Measurements from ENCODE around the gene AP4M1. TPM values are rescaled to one million over a fixed set of nuclear protein-coding genes. Genes with fewer than 3 reads are reported as not detected.
"Not testable (repeated sequence)": the region's sequence is repeated elsewhere in the genome, so short reads cannot be mapped to it uniquely, and the experiment has no call there.

AP4M1 gene
- total and polyA plus RNA-seq, 4 experiments from 2014 or later: 3.2 to 14.9 (median 8.2) TPM

- intact Hi-C loops (cut with micrococcal nuclease): no loop called here
- H3K36me3 Mint-ChIP-seq: no peaks in the 10 kb centered on the region
- peaks cover 6% of the 10 kb centered on the region for H3K4me1 ChIP-seq (ENCODE audit: insufficient read depth, low read length)
- no peak overlapping the region for H3K4me3 ChIP-seq (ENCODE audit: low read length in 2 of 2)
- POLR2A ChIA-PET (ENCODE audit: partially characterized antibody): interaction anchor here (0.6 to 1.3 kb wide), 4 partner anchors 11 to 106 kb away, joined by 3 to 4 read pairs (median 4); partner anchors contain the start of gene LAMTOR4
- CTCF ChIA-PET (ENCODE audit: partially characterized antibody): interaction anchor here (0.7 to 1.2 kb wide), 6 partner anchors 9 to 270 kb away, joined by 3 to 5 read pairs (median 3); no protein-coding TSS in a partner anchor
- peak overlapping the region in 3 of 7 donors; percentile 11 to 81 (median 50) for H3K27ac Mint-ChIP-seq
- peaks cover 0 to 1% of the 10 kb centered on the region in 2 donors for H3K27me3 Mint-ChIP-seq
- no peaks in the 10 kb centered on the region for H3K27me3 ChIP-seq (ENCODE audit: insufficient read depth, low read length)
- H3K9me3 Mint-ChIP-seq: no peaks in the 10 kb centered on the region
- H3K4me1 Mint-ChIP-seq: peaks cover 3 to 7% (median 5%) of the 10 kb centered on the region in 4 donors
- no peak for DNase-seq
- no peak overlapping the region for H3K4me3 Mint-ChIP-seq
- no peaks in the 10 kb centered on the region for H3K9me3 ChIP-seq (ENCODE audit: control insufficient read depth in 1 of 2, low read length in 2 of 2)
- H3K36me3 ChIP-seq (ENCODE audit: insufficient read depth, low read length): no peaks in the 10 kb centered on the region
- H3K27ac ChIP-seq (ENCODE audit: low read depth, low read length): no peak overlapping the region
Measured at GRCh38 chr7:100137851-100138760, 36.7 kb downstream of the AP4M1 start.

GRCh38 chr7:100141555-100141949 lies 40.1 kb downstream of the AP4M1 start:
- POLR2A ChIA-PET (ENCODE audit: partially characterized antibody): interaction anchor here (1.1 to 1.5 kb wide), 2 partner anchors 15 to 18 kb away, joined by 3 to 4 read pairs; partner anchors contain the start of gene MBLAC1
- no peak overlapping the region for H3K4me3 ChIP-seq (ENCODE audit: low read length in 2 of 2)

GRCh38 chr7:100142461-100142860 lies 41.0 kb downstream of the AP4M1 start:
- Mint-ChIP-seq H3K27me3 (no peaks in the 10 kb centered on the region), H3K36me3 (no peaks in the 10 kb centered on the region), H3K27ac (no peak overlapping the region), H3K4me1 (peaks cover 3 to 9% (median 5%) of the 10 kb centered on the region in 4 donors), H3K9me3 (no peaks in the 10 kb centered on the region), H3K4me3 (no peak overlapping the region)
- CTCF ChIA-PET (ENCODE audit: partially characterized antibody): interaction anchor here (3.1 kb wide), 1 partner anchor 11 kb away, joined by 25 read pairs; no protein-coding TSS in a partner anchor
- H3K9me3 ChIP-seq (ENCODE audit: control insufficient read depth in 1 of 2, low read length in 2 of 2): no peaks in the 10 kb centered on the region
- no peaks in the 10 kb centered on the region for H3K27me3 ChIP-seq (ENCODE audit: insufficient read depth, low read length)
- no peak overlapping the region for H3K4me3 ChIP-seq (ENCODE audit: low read length in 2 of 2)
- no peak overlapping the region for H3K27ac ChIP-seq (ENCODE audit: low read depth, low read length)
- POLR2A ChIA-PET (ENCODE audit: partially characterized antibody): interaction anchor here (1.5 kb wide), 1 partner anchor 16 kb away, joined by 3 read pairs; the partner anchor contains the start of gene MBLAC1
- peaks cover 6% of the 10 kb centered on the region for H3K4me1 ChIP-seq (ENCODE audit: insufficient read depth, low read length)
- no peak for DNase-seq
- intact Hi-C loops (cut with micrococcal nuclease): no loop called here
- no peaks in the 10 kb centered on the region for H3K36me3 ChIP-seq (ENCODE audit: insufficient read depth, low read length)

More at GRCh38 chr7:100141555-100141949, 40.1 kb downstream of the AP4M1 start:
- no peak overlapping the region for H3K27ac Mint-ChIP-seq
- no peak overlapping the region for H3K4me3 Mint-ChIP-seq
- intact Hi-C loops (cut with micrococcal nuclease): no loop called here
- CTCF ChIA-PET (ENCODE audit: partially characterized antibody): interaction anchor here (3.1 kb wide), 1 partner anchor 10 kb away, joined by 25 read pairs; no protein-coding TSS in a partner anchor
- H3K9me3 ChIP-seq (ENCODE audit: control insufficient read depth in 1 of 2, low read length in 2 of 2): no peaks in the 10 kb centered on the region
- no peaks in the 10 kb centered on the region for H3K36me3 ChIP-seq (ENCODE audit: insufficient read depth, low read length)
- no peak for DNase-seq
- H3K36me3 Mint-ChIP-seq: no peaks in the 10 kb centered on the region
- peaks cover 3 to 9% (median 5%) of the 10 kb centered on the region in 4 donors for H3K4me1 Mint-ChIP-seq
- no peak overlapping the region for H3K27ac ChIP-seq (ENCODE audit: low read depth, low read length)
- H3K4me1 ChIP-seq (ENCODE audit: insufficient read depth, low read length): peaks cover 6% of the 10 kb centered on the region
- H3K27me3 ChIP-seq (ENCODE audit: insufficient read depth, low read length): no peaks in the 10 kb centered on the region
- H3K27me3 Mint-ChIP-seq: no peaks in the 10 kb centered on the region
- no peaks in the 10 kb centered on the region for H3K9me3 Mint-ChIP-seq

- Mint-ChIP-seq H3K4me1 (peaks cover 16 to 31% (median 20%) of the 10 kb centered on the region in 4 donors), H3K36me3 (peaks cover 6 to 10% of the 10 kb centered on the region in 2 donors), H3K27ac (peak overlapping the region in 1 of 7 donors; percentile 22)
- H3K4me1 ChIP-seq (ENCODE audit: insufficient read depth, low read length): peaks cover 24% of the 10 kb centered on the region
- H3K27me3 Mint-ChIP-seq; H3K4me3 ChIP-seq (ENCODE audit: low read length in 2 of 2); H3K36me3 ChIP-seq (ENCODE audit: insufficient read depth, low read length); H3K9me3 Mint-ChIP-seq; H3K9me3 ChIP-seq (ENCODE audit: control insufficient read depth in 1 of 2, low read length in 2 of 2); intact Hi-C loops (cut with micrococcal nuclease); H3K27ac ChIP-seq (ENCODE audit: low read depth, low read length); H3K4me3 Mint-ChIP-seq; DNase-seq; H3K27me3 ChIP-seq (ENCODE audit: insufficient read depth, low read length): not testable (repeated sequence)
- POLR2A ChIA-PET (ENCODE audit: partially characterized antibody): interaction anchor here (2.7 to 5.0 kb wide), 3 partner anchors 13 to 74 kb away, joined by 21 to 73 read pairs (median 28); partner anchors contain the start of genes MBLAC1, PVRIG and TRAPPC14
- CTCF ChIA-PET (ENCODE audit: partially characterized antibody): interaction anchor here (0.8 to 3.1 kb wide), 5 partner anchors 8 to 71 kb away, joined by 3 to 22 read pairs (median 4); no protein-coding TSS in a partner anchor
Measured at GRCh38 chr7:100146350-100146749, 44.9 kb downstream of the AP4M1 start.

- Histone ChIP-seq H3K4me1 (ENCODE audit: insufficient read depth, low read length) (peaks cover 30% of the 10 kb centered on the region), H3K36me3 (ENCODE audit: insufficient read depth, low read length) (peaks cover 3% of the 10 kb centered on the region), H3K9me3 (ENCODE audit: control insufficient read depth in 1 of 2, low read length in 2 of 2) (no peaks in the 10 kb centered on the region), H3K27ac (ENCODE audit: low read depth, low read length) (no peak overlapping the region), H3K4me3 (ENCODE audit: low read length in 2 of 2) (no peak overlapping the region), H3K27me3 (ENCODE audit: insufficient read depth, low read length) (no peaks in the 10 kb centered on the region)
- H3K27ac Mint-ChIP-seq: peak overlapping the region in 2 of 7 donors; percentile 78 to 97
- H3K36me3 Mint-ChIP-seq: peaks cover 8 to 15% of the 10 kb centered on the region in 2 donors
- intact Hi-C loops (cut with micrococcal nuclease): no loop called here
- H3K27me3 Mint-ChIP-seq: no peaks in the 10 kb centered on the region
- peaks cover 0 to 6% (median 0%) of the 10 kb centered on the region in 8 donors for H3K9me3 Mint-ChIP-seq
- no peak for DNase-seq
- H3K4me3 Mint-ChIP-seq: peak overlapping the region in 2 of 8 donors; percentile 22 to 94
- H3K4me1 Mint-ChIP-seq: peaks cover 13 to 35% (median 22%) of the 10 kb centered on the region in 4 donors
- POLR2A ChIA-PET (ENCODE audit: partially characterized antibody): interaction anchor here (0.8 to 6.5 kb wide), 9 partner anchors 12 to 73 kb away, joined by 3 to 95 read pairs (median 21); partner anchors contain the start of genes GAL3ST4, GPC2, MBLAC1 and PVRIG
- CTCF ChIA-PET (ENCODE audit: partially characterized antibody): interaction anchor here (0.6 to 3.1 kb wide), 8 partner anchors 9 to 70 kb away, joined by 3 to 22 read pairs (median 5); no protein-coding TSS in a partner anchor
Measured at GRCh38 chr7:100147278-100147677, 45.8 kb downstream of the AP4M1 start.

GRCh38 chr7:100148225-100148558 lies 46.7 kb downstream of the AP4M1 start:
- peaks cover 40% of the 10 kb centered on the region for H3K4me1 ChIP-seq (ENCODE audit: insufficient read depth, low read length)
- H3K27me3 ChIP-seq (ENCODE audit: insufficient read depth, low read length): no peaks in the 10 kb centered on the region
- Mint-ChIP-seq H3K4me1 (peaks cover 18 to 40% (median 29%) of the 10 kb centered on the region in 4 donors), H3K27me3 (no peaks in the 10 kb centered on the region), H3K4me3 (peak overlapping the region; percentile 88 to 99 (median 94)), H3K27ac (peak overlapping the region; percentile 95 to 99 (median 97)), H3K36me3 (peaks cover 13 to 23% of the 10 kb centered on the region in 2 donors), H3K9me3 (peaks cover 0 to 6% (median 0%) of the 10 kb centered on the region in 8 donors)
- intact Hi-C loops (cut with micrococcal nuclease): loop anchor here (1.0 to 2.0 kb wide), 7 partner anchors 10 to 280 kb away; partner anchors contain the start of genes GPC2, STAG3, TRAPPC14 and ZCWPW1
- H3K27ac ChIP-seq (ENCODE audit: low read depth, low read length): peak overlapping the region; percentile 92
- peaks cover 11% of the 10 kb centered on the region for H3K36me3 ChIP-seq (ENCODE audit: insufficient read depth, low read length)
- POLR2A ChIA-PET (ENCODE audit: partially characterized antibody): interaction anchor here (0.6 to 6.5 kb wide), 24 partner anchors 10 to 287 kb away, joined by 3 to 95 read pairs (median 6); partner anchors contain the start of genes AP4M1, GAL3ST4, GPC2 and MBLAC1
- peak overlapping the region; percentile 70 to 83 for H3K4me3 ChIP-seq (ENCODE audit: low read length in 2 of 2)
- no peak for DNase-seq
- CTCF ChIA-PET (ENCODE audit: partially characterized antibody): interaction anchor here (0.7 to 3.1 kb wide), 12 partner anchors 9 to 69 kb away, joined by 3 to 22 read pairs (median 4); partner anchors contain the start of gene TRAPPC14
- H3K9me3 ChIP-seq (ENCODE audit: control insufficient read depth in 1 of 2, low read length in 2 of 2): no peaks in the 10 kb centered on the region

Data from CD4-positive, alpha-beta memory T cell (primary cell).